Tibial nerve (tissue), 4 donors: ENCODE data around the gene ZNF431. TPM values are rescaled to one million over a fixed set of nuclear protein-coding genes. Genes with fewer than 3 reads are reported as not detected.

ENCODE experiments used
- DNase-seq, 2 donors: peaks; one replicate each; pipeline ENCODE4 v3.0.0-alpha.2; 2019; ENCODE audit warnings: low spot score in 2 of 2
- H3K27ac ChIP-seq, 4 donors: fragments of 200-600 bp; sonication (generic) in 3 of 4; one replicate each; pipeline ENCODE4 v1.5.1; 2017 to 2019; ENCODE audit warnings: mild to moderate bottlenecking in 1 of 4
- H3K27me3 ChIP-seq, 2 donors: fragments of 200-600 bp; sonication (generic) in 1 of 2; one replicate each; pipeline versions ENCODE4 v1.5.1 to v1.6.0; 2017 to 2019
- H3K36me3 ChIP-seq, 3 donors: fragments of 200-600 bp; sonication (generic); one replicate each; pipeline ENCODE4 v1.5.1; 2018 to 2019
- H3K4me1 ChIP-seq, 4 donors: fragments of 200-600 bp; sonication (generic) in 3 of 4; one replicate each; pipeline ENCODE4 v1.5.1; 2017 to 2019
- H3K4me3 ChIP-seq, 4 donors: fragments of 200-600 bp; sonication (generic) in 3 of 4; one replicate each; pipeline ENCODE4 v1.5.1; 2017 to 2019; ENCODE audit warnings: mild to moderate bottlenecking in 1 of 4, moderate library complexity in 1 of 4
- H3K9me3 ChIP-seq, 4 donors: fragments of 200-600 bp; sonication (generic) in 3 of 4; one replicate each; pipeline ENCODE4 v1.5.1; 2017 to 2019
- EP300 ChIP-seq, 2 donors: sonication (generic); formaldehyde crosslinking; IDR thresholded peaks; one replicate each; pipeline ENCODE4 v1.6.1; 2017; ENCODE audit warnings: antibody characterized with exemption in 2 of 2, mild to moderate bottlenecking in 1 of 2
- POLR2A ChIP-seq, 2 donors: fragments of 450-650 bp; IDR thresholded peaks; one replicate each; pipeline ENCODE4 v1.6.1; 2017; ENCODE audit warnings: antibody characterized with exemption in 2 of 2, mild to moderate bottlenecking in 2 of 2, moderate library complexity in 2 of 2
- WGBS, 2 donors: methylation state at CpG; one replicate each; pipeline ENCODE4 v1.1.5; 2018; 5-methylcytosine and 5-hydroxymethylcytosine counted together
- total RNA-seq, 4 donors: library from RNA; depleted of rRNA; stranded (reverse); fragments of >200 nt; gene quantifications; one replicate each; pipeline ENCODE4 v1.1.0, GENCODE V29; 2016
- TF ChIP-seq, protein P1 (sequence below), 5 experiments: fragments of 200-600 bp in 3 of 5; fragments of 450-650 bp in 2 of 5; sonication (generic) in 3 of 5; IDR thresholded peaks; one replicate each; pipeline ENCODE4 v1.5.1; 2016 to 2019; ENCODE audit warnings: antibody characterized with exemption in 5 of 5, mild to moderate bottlenecking in 3 of 5, moderate library complexity in 2 of 5

ZNF431 gene
- total RNA-seq, 4 donors from 2014 or later = 5.9 to 20.4 (median 15.6) TPM

DNA sequence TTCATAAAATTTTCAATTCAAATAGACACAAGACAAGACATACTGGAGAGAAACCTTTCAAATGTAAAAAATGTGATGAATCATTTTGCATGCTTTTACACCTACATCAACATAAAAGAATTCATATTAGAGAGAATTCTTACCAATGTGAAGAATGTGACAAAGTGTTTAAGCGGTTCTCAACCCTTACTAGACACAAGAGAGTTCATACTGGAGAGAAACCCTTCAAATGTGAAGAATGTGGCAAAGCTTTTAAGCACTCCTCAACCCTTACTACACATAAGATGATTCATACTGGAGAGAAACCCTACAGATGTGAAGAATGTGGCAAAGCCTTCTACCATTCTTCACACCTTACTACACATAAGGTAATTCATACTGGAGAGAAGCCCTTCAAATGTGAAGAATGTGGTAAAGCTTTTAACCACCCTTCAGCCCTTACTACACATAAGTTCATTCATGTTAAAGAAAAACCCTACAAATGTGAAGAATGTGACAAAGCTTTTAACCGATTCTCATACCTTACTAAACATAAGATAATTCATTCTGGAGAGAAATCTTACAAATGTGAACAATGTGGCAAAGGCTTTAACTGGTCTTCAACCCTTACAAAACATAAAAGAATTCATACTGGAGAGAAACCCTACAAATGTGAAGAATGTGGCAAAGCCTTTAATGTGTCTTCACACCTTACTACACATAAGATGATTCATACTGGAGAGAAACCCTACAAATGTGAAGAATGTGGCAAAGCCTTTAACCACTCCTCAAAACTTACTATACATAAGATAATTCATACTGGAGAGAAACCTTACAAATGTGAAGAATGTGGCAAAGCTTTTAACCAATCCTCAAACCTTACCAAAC, 24.6 kb upstream of the ZNF431 start:
- peaks cover 0 to 64% (median 13%) of the 10 kb centered on the region in 3 donors for H3K36me3 ChIP-seq
- TF ChIP-seq EP300 (IDR thresholded peaks at IDR 0.05) (no peak), POLR2A (IDR thresholded peaks at IDR 0.05) (no peak)
- TF ChIP-seq, protein P1, sequence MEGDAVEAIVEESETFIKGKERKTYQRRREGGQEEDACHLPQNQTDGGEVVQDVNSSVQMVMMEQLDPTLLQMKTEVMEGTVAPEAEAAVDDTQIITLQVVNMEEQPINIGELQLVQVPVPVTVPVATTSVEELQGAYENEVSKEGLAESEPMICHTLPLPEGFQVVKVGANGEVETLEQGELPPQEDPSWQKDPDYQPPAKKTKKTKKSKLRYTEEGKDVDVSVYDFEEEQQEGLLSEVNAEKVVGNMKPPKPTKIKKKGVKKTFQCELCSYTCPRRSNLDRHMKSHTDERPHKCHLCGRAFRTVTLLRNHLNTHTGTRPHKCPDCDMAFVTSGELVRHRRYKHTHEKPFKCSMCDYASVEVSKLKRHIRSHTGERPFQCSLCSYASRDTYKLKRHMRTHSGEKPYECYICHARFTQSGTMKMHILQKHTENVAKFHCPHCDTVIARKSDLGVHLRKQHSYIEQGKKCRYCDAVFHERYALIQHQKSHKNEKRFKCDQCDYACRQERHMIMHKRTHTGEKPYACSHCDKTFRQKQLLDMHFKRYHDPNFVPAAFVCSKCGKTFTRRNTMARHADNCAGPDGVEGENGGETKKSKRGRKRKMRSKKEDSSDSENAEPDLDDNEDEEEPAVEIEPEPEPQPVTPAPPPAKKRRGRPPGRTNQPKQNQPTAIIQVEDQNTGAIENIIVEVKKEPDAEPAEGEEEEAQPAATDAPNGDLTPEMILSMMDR (IDR thresholded peaks at IDR 0.05) = no peak

DNA sequence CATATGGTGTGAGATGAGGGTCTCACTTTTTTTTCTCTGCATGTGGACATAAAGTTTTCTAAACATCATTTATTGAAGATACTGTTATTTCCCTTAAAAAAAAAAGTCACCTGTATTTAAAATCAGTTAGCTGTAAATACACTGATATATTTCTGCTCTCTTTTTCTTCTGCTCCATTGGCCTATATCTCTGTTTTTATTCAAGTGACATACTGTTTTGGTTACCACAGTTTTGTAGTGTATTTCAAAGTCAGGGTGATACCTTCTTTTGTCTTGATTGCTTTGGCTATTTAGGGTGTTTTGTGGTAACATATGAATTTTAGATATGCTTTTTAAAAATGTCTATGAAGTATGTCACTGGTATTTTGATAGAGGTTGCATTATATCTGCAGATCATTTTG, 15.8 kb upstream of the ZNF431 start:
- TF ChIP-seq EP300 (IDR thresholded peaks at IDR 0.05) (no peak), POLR2A (IDR thresholded peaks at IDR 0.05) (no peak)
- TF ChIP-seq, protein P1 (IDR thresholded peaks at IDR 0.05) = no peak
- Histone ChIP-seq H3K4me3 (no peak overlapping the region), H3K27me3 (no peaks in the 10 kb centered on the region), H3K27ac (no peak overlapping the region), H3K9me3 (peaks cover 0 to 12% (median 4%) of the 10 kb centered on the region in 4 donors), H3K36me3 (peaks cover 0 to 2% (median 0%) of the 10 kb centered on the region in 3 donors), H3K4me1 (no peaks in the 10 kb centered on the region)
- no peak for DNase-seq

More for the DNA sequence above, 24.6 kb upstream of the ZNF431 start:
- WGBS, 2 donors = 90 to 95% methylated on average over 2 of the region's 2 CpGs
- Histone ChIP-seq H3K27ac (no peak overlapping the region), H3K27me3 (no peaks in the 10 kb centered on the region), H3K4me1 (no peaks in the 10 kb centered on the region), H3K4me3 (no peak overlapping the region), H3K9me3 (peaks cover 0 to 23% (median 4%) of the 10 kb centered on the region in 4 donors)
- no peak for DNase-seq

DNA sequence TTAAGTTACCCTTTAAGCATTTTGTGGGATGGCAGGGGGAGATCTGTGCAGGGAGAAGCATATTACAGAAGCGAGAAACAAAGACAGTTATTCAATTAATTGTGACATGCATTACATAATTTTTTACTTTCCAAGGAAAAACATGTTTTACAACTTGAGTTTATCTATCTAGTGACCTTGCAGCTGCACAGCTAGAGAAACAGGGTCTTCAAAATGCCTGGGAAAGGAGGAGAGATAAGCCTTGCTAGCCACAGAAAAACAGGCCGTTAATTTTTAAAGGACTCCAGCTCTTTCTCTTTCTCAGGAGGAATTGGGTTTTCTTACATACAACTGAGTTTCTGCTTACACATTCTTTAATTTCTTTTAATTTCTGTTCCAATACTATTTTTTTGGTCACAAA, 14.8 kb upstream of the ZNF431 start:
- 20 to 21% methylated on average over 2 of the region's 2 CpGs for WGBS, 2 donors
- no peaks in the 10 kb centered on the region for H3K27me3 ChIP-seq
- no peaks in the 10 kb centered on the region for H3K4me1 ChIP-seq
- H3K27ac ChIP-seq = no peak overlapping the region
- no peak for DNase-seq
- TF ChIP-seq EP300 (IDR thresholded peaks at IDR 0.05) (no peak), POLR2A (IDR thresholded peaks at IDR 0.05) (no peak)
- TF ChIP-seq, protein P1 (IDR thresholded peaks at IDR 0.05) = no peak
- no peaks in the 10 kb centered on the region for H3K36me3 ChIP-seq
- peaks cover 0 to 12% (median 4%) of the 10 kb centered on the region in 4 donors for H3K9me3 ChIP-seq
- H3K4me3 ChIP-seq = no peak overlapping the region

DNA sequence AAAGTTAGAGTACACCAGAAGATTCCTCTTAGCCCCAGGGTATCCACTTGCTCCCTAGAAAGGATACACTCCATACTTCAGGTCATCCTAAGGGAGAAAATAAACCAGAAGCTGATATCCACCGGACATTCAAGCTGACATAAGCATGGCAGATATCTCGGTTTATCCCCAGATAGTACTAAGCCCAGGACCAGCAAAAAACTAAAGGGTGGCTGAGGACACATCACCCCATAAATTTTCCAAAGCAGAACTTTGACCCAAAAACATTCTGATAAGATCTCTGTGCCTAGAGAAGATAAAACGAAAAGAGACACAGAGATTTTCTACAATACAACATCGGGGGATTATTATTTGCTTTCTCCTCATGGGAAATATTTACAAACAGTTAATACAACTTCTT, 13.9 kb upstream of the ZNF431 start:
- no peak for DNase-seq
- no peaks in the 10 kb centered on the region for H3K27me3 ChIP-seq
- H3K4me1 ChIP-seq = no peaks in the 10 kb centered on the region
- H3K9me3 ChIP-seq = peaks cover 0 to 9% (median 4%) of the 10 kb centered on the region in 4 donors
- H3K36me3 ChIP-seq = no peaks in the 10 kb centered on the region
- no peak overlapping the region for H3K27ac ChIP-seq
- 66% methylated on average over 4 of the region's 4 CpGs for WGBS, 2 donors
- no peak overlapping the region for H3K4me3 ChIP-seq
- TF ChIP-seq, protein P1 (IDR thresholded peaks at IDR 0.05) = no peak
- TF ChIP-seq EP300 (IDR thresholded peaks at IDR 0.05) (no peak), POLR2A (IDR thresholded peaks at IDR 0.05) (no peak)
